Pons (tissue), 1 donor: ENCODE data around the gene SLC6A17.

Experiments
- DNase-seq: peaks from one replicate; pipeline ENCODE4 v3.0.0-alpha.2; 2016; ENCODE audit warnings: low spot score

SLC6A17 gene

GRCh38 chr1:110174961-110175360 lies 24.7 kb downstream of the SLC6A17 start:
- DNase-seq = no peak

- DNase-seq = peak; percentile 19
These were observed 26.1 kb downstream of the SLC6A17 start for GRCh38 chr1:110176299-110176956.

- no peak for DNase-seq
These were observed 27.5 kb downstream of the SLC6A17 start for GRCh38 chr1:110177775-110178174.

GRCh38 chr1:110183642-110184167 lies 33.4 kb downstream of the SLC6A17 start:
- no peak for DNase-seq

- no peak for DNase-seq
These were observed 34.2 kb downstream of the SLC6A17 start for GRCh38 chr1:110184446-110184845.

- DNase-seq = no peak
These were observed 34.9 kb downstream of the SLC6A17 start for GRCh38 chr1:110185181-110185580.

GRCh38 chr1:110186558-110186957 lies 36.3 kb downstream of the SLC6A17 start:
- DNase-seq = no peak

- DNase-seq = no peak
These were observed 37.0 kb downstream of the SLC6A17 start for GRCh38 chr1:110187139-110187890.

- DNase-seq = no peak
These were observed 37.8 kb downstream of the SLC6A17 start for GRCh38 chr1:110188035-110188618.

GRCh38 chr1:110189181-110189580 lies 38.9 kb downstream of the SLC6A17 start:
- no peak for DNase-seq

- no peak for DNase-seq
These were observed 40.1 kb downstream of the SLC6A17 start for GRCh38 chr1:110190282-110190929.

GRCh38 chr1:110192541-110192940 lies 42.2 kb downstream of the SLC6A17 start:
- no peak for DNase-seq

- DNase-seq = no peak
These were observed 44.9 kb downstream of the SLC6A17 start for GRCh38 chr1:110195196-110195595.

GRCh38 chr1:110196917-110197765 lies 46.8 kb downstream of the SLC6A17 start:
- peak; percentile 39 for DNase-seq

GRCh38 chr1:110197905-110198629 lies 47.8 kb downstream of the SLC6A17 start:
- DNase-seq = no peak

GRCh38 chr1:110198746-110199145 lies 48.5 kb downstream of the SLC6A17 start:
- no peak for DNase-seq

- no peak for DNase-seq
These were observed 49.9 kb downstream of the SLC6A17 start for GRCh38 chr1:110200190-110200589.

GRCh38 chr1:110200666-110201065 lies 50.4 kb downstream of the SLC6A17 start:
- no peak for DNase-seq

- DNase-seq = no peak
These were observed 51.0 kb downstream of the SLC6A17 start for GRCh38 chr1:110201157-110201825.

GRCh38 chr1:110203021-110203661 lies 52.8 kb downstream of the SLC6A17 start:
- DNase-seq = peak; percentile 69
